Astrocyte of the hippocampus (primary cell): ENCODE data around the gene HDAC11.
A peak's percentile ranks its signal among the peaks of the same experiment; 100 is the strongest.
"Not testable (repeated sequence)": the region's sequence is repeated elsewhere in the genome, so short reads cannot be mapped to it uniquely, and the experiment has no call there.

Source experiments
- DNase-seq: peaks from one replicate; pipeline ENCODE4 v3.0.0; 2011; ENCODE audit warnings: low read depth, low spot score

The HDAC11 gene

DNA sequence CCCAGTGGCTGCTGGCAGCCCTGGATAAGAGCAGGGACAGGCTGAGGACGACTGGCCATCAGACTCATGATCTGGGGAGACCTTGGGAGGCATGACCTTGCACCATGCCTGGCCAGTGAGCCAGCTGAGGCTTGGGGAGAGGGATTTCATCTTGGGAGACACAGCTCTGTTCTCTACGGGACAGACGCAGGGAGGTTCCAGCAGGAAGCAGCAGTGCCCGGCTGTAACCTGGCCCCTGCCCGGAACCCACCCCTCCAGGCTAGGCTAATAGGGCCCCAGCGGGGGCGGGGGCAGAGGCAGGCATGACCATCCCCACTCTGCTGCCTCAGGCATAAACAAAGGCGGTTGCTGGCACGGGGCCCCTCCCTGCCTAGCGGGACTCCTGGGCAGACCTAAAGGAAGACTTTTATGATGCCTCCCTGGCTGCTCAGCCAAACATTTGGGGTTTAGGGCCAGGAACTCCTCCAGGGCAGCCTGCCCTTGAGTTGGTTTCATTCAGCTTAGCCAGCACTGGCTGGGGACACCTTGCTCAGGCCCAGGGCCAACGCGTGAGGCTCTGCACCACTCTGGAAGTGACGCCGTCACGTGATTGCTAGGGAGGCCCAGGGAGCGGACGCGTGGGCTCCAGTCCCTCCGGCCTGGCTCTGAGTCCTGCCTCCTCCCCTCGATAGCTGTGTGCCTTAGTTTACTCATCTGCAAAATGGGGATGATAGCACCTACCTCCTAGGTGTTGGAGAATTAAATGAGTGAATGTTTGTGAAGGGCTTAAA lies 27.6 kb downstream of the HDAC11 start:
- DNase-seq, result peak; percentile 63

DNA sequence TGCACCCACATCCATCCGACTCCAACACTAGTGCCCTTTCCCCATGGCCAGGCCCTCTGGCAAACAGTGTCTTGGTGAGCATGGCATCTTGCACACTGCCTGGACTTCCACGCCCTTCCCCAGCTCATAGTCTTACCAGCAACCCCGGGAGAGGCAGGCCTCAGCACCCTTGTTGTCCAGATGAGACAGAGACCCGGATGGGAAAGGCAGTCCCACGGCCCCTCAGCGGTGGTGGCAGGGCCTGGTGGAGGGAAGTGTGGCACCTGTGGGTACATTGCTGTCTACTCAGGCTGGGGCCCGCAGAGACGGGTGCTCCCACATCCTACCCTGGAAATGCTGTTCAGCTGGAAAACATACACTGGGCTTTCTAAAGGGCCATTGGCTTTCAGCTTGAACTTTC lies 28.4 kb downstream of the HDAC11 start:
- no peak for DNase-seq

DNA sequence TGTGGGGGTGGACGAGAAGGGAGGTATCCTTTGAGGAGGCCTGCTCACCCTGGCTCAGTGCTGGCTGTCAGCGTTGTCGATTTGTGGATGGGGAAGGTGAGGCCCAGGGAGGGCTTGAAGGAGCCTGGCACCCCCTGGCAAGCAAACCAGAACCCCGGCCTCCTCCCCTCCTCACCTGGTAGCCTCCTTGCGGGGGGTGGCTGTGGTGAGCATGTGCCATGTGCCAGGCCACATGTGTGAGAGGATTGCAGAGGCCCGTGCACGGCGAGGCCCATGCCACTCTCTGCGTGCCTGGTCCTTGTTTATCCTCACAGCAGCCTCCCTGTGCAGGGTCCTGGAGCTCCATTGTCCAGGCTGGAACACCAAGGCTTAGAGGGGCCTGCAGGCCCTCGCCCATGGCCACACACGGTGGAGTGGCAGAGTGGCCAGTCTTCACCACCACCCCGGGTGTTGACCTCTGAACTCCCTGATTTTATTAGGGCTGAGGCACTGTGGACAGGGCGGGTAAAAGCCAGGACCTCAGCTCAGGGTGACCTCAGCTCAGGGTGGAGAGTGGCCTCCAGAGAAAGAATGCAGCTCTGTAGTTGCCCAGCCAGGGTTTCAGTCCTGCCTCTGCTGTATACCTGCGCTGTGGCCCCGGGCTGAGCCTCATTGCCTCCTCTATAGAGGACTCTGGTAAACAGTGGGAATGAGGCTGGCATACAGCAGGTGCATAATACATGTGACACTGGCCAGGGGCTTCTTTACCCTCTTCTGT lies 29.1 kb downstream of the HDAC11 start:
- no peak for DNase-seq

DNA sequence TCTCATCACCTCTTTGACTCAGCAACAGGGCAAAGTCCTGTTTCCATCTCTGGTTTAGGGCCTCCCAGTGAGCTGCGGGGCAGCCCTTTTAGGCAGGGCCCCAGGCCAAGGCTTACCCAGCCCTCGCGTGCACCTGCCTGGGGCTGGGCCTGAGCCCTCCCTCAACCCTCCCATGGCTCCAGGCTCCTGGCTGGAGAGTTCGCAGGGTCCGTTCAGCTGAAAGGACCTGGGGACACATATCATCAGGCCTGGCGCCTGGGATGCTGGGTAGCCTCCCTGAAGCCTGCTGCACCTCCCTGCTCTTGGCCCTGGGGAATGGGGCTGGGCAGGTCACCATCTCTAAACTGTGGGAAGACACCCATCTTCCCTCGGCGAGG lies 29.7 kb downstream of the HDAC11 start:
- no peak for DNase-seq

DNA sequence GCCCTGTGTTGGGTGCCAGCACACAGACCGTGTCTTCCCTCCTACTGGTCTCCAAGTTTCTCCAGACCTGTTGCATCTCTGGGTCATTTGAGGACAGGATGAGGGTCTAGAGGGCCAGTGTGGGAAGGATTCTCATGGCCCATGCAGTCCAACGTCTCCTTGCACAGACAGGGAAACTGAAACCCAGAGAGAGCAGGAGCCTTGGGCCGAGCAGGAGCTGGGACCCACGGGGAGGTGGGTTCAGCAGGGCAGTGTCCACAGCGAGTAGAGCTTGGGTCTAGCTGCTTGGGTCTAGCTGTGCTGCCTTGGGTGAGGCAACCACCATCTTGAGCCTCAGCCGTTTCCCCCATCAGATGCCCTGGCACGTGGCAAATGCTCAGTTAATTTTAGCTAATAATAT lies 32.3 kb downstream of the HDAC11 start:
- no peak for DNase-seq

DNA sequence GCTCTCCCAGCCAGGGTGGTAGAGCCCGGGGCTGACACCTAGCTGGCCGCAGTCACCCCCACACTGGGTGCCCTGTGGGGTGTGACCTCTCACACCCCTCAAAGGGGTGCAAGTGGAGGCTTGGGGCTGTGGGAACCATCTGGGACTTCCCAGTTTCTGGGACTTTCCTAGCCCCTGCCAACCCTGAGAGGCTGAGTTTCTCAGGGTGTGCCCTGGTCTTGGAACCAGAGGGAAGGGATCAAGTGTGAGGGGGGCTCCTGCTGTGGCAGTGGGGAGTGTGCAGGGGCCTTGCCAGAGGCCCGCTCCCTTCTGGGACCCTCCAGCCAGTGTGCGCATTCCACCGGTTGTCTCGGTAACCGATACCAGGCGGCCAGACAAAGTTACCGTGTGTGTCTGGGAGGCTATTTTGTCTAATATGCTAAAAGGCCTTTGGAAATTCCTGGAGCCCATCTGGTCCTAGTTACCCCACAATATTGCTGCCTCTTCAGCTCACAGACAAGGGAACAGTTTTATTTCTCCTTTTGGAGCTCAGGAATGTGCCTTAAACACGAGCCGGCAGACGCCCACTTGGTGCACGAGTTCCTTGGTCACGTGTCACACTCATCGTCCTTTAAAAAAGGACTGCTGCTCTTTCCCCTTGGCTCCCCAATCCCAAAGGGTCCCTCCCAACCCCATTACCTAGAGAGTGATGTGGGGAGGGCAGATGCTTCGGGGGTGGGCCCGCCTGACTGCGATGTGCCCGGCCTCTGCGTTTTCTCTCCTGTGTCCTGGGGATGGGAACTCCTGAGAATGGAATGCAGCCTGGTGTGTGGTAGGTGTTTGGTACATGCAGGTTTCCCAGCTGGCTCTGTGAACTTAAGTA lies 33.2 kb downstream of the HDAC11 start:
- peak; percentile 27 for DNase-seq

DNA sequence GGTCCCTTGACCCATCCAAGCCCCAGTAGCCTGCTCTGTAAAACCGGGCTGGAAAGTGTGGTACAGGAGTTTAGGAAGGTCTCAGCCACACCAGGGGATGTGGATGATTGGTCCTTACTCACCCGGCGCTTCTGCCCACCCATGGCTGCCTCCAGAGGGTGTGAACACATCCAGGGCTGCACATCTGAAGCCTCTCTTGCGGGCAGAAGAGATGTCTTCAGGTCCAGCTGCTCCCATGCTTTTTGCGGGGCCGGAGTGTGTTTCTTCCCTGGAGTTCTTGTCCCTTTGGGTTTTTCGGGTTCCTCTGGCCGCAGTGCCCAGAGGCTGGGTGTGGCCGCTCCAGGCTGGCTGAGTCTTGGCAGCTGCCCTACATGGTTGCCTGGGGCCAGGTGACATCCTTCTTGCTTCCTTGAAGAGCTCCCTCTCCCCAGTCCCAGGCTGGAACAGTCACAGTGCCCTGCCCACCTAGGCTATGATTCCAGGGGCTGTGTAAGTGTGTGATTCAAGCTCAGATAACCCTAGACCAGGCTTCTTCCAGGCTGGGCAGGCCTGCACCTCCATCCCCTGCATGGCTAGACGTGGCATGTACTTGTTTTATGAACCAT lies 33.9 kb downstream of the HDAC11 start:
- DNase-seq, result no peak

DNA sequence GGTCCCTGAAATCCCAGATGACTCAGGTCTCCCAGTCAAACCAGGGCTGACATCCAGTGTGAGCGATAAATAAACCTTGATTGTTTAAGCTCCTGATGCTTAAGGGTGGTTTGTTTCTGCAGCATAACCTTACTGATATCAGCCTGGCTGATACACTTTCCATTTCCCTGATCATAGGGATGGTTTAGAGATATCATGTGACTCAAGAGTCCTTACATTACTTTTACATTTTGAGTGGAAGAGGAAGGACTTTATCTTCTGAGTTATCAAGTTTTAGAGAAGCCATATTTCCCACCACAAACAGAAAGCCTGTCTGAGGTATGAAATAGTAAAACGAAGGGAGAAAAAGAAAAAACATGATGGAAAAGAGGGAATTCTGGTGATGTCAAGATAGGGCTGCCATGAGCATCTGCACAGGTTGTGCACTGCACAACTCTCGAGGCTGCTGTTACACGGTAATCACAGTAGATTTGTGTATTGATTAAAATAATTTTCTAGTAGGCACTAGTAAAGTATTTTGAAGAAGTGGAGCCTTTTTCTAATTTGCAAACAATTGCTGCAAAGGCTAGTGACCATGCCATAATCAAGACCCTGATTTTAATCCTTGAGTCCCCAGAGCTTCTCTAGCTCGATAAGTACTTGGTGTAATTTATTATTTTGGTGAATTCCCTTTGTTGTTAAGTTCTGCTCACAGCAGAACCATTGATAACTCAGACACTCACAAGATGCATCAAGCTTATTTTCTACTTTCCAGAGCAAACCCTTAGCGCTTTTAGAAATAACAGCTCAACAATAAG lies 34.7 kb downstream of the HDAC11 start:
- DNase-seq, result no peak

DNA sequence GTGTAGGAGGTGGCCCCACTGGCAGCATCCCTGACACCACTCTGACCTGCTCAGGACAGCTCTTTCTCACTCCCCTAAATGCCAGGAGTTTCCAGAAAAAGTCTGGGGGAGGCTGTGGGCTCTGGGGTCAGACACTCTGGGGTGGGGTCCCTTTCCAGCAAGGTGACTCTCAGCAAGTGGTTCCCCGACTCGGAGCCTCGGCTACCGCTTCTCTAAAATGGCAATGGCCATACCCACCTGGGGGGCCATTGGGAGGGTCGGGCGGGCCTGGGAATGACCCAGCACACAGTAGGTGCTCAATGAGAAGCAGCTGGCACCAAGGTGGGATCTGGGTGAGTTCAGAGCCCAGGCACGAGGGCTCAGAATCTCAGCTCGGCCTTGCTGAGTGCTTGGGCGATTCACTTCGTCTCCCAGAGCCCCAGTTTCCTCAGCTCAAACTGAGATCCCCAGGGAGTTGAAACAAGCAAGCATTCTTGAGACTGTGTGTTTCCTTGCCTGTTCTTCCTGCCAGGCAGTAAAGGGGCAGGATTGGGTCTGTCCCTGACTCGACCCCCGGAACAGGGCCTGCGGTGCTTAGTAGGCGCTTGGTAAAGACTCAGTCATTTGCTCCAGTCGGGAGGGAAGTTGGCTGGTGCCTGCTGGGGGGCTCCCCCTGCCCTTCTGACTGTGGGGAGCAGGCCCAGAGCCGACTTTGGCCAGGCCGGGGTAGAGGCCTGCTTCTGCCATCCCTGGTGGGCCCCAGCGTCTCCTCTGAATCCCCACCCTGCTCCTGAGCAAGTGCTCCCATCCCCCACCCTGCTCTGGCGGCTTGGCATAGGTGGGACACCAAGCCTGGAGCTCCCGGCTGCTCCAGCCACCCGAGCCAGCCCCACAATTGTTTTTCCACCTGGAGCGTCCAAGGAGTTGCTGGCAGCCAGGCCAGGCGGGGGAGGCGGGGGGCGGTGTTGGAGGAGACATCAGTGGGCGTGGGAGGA lies 36.0 kb downstream of the HDAC11 start:
- DNase-seq, result no peak

DNA sequence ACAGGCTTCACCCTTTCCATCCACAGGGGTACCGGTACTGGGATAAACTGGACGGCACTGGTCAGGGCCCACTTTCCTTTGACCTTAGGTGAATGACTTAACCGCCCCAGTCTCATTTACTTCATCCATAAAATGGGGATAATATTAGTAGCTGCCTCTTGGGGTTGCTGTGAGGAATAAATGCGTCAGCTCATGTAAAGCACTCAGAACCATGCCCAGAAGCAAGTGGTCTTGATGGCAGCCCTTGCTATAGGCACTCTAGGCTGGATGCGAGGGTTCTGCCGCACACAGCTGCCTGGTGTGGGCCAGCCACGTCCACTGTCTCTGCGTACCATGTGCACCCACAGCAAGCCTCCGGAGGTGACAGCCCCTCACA lies 36.6 kb downstream of the HDAC11 start:
- no peak for DNase-seq

DNA sequence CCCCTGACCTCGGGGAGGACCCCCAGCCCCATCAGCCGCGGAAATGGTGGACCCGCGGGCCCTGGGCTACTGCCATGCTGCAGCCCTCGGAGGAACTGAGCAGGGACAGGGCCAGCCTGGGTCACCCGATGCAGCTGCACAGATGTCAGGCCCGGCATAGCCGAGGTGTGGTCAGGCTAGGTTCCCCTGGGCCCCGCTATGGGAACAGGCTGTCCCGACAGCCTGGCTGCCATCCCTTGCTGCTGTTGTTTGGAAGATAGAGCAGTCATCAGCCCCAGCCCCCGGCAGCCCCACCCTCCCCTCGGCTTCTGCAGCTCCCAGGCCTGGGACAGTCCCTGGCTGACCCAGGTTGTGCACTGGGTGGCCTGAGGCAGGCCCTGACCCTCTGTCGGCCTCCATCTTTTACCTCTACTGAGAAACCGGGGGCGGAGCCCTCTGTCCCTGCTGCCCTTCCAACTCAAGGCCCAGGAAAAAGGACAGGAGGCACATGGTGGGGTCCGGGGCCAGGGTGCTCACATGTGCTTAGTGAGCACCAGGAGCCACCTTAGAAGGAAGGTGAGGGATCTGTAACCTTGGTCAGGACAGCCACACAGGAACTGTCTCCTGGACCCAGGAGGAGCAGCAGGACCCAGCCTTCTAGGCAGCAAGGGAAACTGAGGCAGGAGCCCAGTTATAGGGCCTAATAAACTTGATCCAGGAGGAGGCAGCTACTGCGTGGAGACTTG lies 37.3 kb downstream of the HDAC11 start:
- no peak for DNase-seq

DNA sequence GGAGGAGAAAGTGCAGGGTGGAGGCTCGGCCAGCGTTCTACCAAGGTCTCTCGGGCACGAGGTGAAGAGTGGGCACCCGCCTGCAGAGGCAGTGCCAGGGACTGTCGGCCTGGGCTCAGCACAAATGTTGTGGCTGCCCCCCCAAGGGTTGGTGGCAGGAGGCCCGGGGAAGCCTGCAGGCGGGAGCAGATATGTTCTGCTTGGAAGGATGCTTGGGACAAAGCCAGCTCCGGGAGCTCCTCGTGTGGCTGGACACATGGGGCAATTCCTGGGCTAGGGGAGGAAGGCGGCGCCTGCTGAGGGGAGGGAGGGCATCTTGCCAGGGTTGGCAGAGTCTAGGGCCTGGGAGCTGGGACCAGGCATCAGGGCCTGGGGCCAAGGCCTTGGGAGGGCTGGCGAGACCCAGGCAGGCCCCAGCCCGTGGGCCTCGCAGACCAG lies 38.4 kb downstream of the HDAC11 start:
- DNase-seq, result peak; percentile 92

DNA sequence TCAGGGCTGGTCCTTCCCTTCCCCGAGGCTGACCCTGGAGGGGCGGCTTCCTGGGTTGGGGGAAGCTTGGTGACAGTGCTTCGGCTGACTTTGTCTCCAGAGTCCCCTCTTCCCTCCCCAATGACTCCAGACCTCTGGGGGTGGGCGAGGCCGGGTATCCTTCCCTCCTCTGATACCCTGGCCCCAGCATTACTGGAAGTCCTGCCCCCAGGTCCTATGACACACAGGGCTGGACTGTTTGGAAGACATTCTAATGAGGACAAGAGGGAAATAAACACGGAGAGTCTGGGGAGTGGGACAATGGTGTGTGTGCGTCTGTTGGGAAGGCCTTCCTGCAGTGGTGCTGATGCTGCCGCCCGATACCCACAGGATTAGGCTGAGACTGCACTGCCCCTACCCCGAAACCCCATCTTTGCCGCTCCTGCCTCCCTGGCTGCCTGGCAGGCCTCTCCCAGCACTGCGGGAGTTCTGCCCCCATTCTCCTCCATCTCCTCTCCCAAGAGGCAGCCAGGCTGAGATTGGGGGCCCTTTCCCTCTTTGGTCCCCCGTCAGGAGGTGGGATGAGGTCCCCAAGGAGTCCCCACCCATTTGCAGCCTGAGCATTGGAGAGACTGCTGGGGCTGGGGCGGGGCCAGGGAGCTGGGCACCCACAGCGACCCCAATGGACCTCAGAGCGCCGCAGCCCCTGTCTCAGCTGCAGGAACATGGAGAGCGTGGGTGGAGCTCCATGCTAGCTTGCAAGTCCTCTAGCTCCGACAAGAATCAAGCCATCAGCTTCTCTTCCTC lies 39.1 kb downstream of the HDAC11 start:
- DNase-seq, result no peak

DNA sequence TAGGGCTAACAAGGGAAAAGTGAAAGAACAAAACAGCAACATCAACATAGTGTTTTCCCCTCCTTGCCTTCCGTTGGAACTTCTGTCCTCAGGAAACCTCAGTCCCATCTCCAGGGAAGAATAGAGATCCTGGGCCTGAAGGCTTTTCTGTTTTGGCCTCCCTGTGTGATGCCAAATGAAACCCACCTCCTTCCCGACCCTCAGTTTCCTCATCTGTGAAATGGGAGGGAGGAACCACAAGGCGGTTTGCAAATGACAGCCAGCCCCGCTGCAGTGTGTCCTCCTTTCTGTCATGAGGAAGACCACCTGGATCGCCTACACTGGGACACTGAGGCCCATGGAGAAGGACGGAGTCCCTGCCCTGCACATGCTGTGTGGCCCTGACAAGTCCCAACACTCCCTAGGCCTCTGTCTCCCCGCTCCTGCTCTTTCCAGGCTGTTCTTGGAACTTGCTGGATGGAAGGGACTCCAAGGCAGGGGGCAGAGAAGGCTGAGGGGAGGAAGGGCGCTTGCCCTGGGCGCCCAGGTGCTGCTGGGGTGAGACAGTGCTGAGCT lies 40.3 kb downstream of the HDAC11 start:
- no peak for DNase-seq

DNA sequence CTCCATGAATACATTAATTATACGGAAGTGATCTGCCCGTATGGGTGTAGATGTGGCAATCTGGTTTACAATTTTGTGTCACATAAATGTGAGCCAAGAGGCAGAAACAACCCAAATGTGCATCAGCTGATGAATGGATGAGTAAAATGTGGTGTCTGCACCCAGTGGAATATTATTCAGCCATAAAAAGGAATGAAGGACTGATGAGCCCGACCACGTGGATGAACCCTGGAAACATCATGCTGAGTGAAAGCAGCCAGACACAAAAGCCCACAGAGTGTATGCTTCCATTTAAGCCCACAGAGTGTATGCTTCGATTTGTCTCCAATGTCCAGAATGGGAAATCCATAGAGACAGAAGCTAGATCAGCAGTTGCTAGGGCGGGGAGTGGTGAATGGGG lies 41.2 kb downstream of the HDAC11 start:
- DNase-seq, result no peak

DNA sequence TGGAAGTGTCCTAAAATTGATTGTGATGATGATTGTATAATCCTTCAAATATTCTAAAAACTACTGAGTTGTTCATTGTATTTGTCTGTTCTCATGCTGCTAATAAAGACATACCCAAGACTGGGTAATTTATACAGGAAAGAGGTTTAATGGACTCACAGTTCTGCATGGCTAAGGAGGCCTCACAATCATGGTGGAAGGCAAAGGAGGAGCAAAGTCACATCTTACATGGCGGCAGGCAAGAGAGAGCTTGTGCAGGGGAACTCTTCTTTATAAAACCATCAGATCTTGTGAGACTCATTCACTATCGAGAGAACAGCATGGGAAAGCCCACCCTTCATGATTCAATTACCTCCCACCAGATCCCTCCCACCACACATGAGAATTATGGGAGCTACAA lies 41.6 kb downstream of the HDAC11 start:
- not testable (repeated sequence) for DNase-seq

DNA sequence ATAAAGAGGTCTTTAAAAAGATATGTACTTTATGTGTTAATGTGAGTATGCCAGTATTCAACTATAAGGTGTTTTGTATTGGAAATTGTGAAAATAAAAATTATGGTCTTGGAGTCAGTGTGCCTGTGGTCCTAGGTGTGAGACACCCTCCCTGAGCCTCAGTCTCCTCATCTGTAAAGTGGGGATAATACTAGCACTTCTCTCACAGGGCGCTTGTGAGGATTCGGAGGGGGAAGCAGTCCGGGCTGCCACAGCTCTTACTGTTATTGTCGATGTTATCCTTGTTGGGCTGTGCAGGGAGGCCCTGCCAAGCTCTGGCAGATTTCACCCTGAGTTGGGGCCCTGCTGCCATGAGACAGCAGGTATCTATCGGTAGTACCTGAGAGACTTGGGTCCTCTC lies 42.1 kb downstream of the HDAC11 start:
- DNase-seq, result no peak
